Chondrocyte (in vitro differentiated cells): ENCODE results near the gene TMBIM6. TPM values are rescaled to one million over a fixed set of nuclear protein-coding genes. Genes with fewer than 3 reads are reported as not detected.
"Not testable (repeated sequence)": the region's sequence is repeated elsewhere in the genome, so short reads cannot be mapped to it uniquely, and the experiment has no call there.

ENCODE experiments used
- DNase-seq: peaks from one replicate; pipeline ENCODE4 v3.0.0; 2021; ENCODE audit warnings: mixed read lengths, low spot score
- H3K27ac Mint-ChIP-seq: one replicate; pipeline ENCODE4 v1.8.0; 2021; ENCODE audit warnings: mild to moderate bottlenecking, moderate library complexity, mixed read lengths; ENCODE audit not compliant: unreplicated experiment
- H3K27me3 Mint-ChIP-seq: 2 replicates; pipeline ENCODE4 v1.8.0; 2021; ENCODE audit warnings: low read depth, mixed read lengths
- H3K36me3 Mint-ChIP-seq: 2 replicates; pipeline ENCODE4 v1.8.0; 2021; ENCODE audit warnings: low read depth, mixed read lengths
- H3K4me1 Mint-ChIP-seq: 2 replicates; pipeline ENCODE4 v1.8.0; 2021; ENCODE audit warnings: low read depth, mild to moderate bottlenecking, mixed read lengths
- H3K4me3 Mint-ChIP-seq: one replicate; pipeline ENCODE4 v1.8.0; 2021; ENCODE audit warnings: mild to moderate bottlenecking, moderate library complexity, mixed read lengths; ENCODE audit not compliant: unreplicated experiment
- H3K9me3 Mint-ChIP-seq: 2 replicates; pipeline ENCODE4 v1.8.0; 2021; ENCODE audit warnings: low read depth, mixed read lengths
- total RNA-seq: library from RNA; stranded (reverse); gene quantifications from 3 replicates; pipeline ENCODE4 v1.2.1, GENCODE V29; 2021
- TF ChIP-seq, protein P1 (sequence below): fragments of 200-600 bp; sonication (generic); IDR thresholded peaks from 2 replicates; pipeline ENCODE4 v1.5.0; 2021; ENCODE audit warnings: antibody characterized with exemption, mild to moderate bottlenecking, moderate library complexity

TMBIM6 gene
- total RNA-seq, 1 donor from 2014 or later: 344 TPM

DNA sequence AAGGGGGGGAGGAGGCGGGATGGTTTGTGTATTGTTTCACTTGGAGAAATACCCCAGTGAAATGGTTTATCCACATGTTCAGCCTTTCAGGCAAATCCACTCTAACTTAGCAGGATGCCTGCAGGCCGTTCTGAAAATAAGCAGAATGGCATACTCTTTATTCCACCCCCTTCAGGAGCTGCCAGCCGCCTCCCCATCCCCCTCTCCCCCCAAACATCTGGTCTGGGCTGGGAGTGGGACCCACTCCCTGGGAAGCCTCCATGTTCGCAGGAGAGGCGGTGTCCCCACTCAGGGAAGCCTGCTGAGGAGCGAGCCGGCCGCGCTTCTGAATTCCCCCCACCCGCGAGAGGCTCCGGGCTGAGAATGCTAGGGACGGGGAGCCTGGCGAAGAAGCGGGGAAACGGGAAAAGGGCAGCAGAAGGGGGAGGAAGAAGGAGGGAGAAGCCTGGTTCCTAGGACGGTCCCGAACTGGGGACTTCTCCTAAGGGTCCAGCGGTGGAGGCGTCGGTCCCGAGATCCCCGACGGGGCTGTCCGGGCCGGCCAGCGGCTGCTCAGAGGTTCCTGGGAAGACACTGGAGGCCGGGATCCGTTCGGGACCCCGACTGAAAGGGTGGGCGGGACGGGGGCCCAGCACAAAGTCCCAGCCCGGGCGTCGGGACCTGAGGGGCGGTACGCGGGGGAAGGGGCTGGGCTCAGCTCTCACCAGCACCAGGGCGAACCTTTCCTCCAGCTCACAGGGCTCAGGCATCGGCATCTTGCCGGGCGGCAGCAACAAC, 34.8 kb upstream of the TMBIM6 start:
- TF ChIP-seq, protein P1, sequence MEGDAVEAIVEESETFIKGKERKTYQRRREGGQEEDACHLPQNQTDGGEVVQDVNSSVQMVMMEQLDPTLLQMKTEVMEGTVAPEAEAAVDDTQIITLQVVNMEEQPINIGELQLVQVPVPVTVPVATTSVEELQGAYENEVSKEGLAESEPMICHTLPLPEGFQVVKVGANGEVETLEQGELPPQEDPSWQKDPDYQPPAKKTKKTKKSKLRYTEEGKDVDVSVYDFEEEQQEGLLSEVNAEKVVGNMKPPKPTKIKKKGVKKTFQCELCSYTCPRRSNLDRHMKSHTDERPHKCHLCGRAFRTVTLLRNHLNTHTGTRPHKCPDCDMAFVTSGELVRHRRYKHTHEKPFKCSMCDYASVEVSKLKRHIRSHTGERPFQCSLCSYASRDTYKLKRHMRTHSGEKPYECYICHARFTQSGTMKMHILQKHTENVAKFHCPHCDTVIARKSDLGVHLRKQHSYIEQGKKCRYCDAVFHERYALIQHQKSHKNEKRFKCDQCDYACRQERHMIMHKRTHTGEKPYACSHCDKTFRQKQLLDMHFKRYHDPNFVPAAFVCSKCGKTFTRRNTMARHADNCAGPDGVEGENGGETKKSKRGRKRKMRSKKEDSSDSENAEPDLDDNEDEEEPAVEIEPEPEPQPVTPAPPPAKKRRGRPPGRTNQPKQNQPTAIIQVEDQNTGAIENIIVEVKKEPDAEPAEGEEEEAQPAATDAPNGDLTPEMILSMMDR: no peak
- DNase-seq: no peak
- H3K27me3 Mint-ChIP-seq: peaks cover 2% of the 10 kb centered on the region

DNA sequence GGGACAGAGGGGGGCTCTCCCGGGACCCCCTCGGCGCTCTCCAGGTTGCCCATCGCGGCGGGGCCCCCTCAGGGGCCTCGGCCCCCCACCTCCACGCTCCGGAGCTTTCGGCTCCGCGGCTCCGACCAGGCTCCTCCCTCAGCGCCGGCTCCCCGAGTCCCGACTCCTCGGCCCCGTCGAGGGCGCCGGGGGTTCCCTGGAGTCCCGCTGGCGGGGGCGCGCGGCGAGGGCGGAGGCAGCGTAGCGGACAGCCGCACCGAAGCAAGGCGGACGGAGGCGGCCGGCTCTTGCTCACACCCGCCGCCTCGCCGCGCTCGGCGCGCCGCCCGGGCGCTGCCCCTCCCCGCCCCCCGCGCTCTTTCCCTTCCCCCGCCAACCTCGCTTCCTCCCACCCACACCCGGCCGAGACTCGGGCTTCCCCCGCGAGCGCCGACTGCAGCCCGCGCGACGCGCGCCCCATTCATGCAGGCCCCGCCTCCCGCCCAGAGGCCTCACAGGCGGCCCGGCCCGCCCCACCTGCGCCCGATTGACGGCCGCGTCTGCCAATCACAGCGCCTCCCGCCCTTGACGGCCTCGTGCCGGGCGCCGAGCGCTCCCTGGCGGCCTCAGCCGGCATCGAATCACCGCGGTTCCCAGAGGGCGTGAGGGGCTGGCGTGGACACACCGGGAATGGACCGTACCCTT, 34.1 kb upstream of the TMBIM6 start, which contains the start of gene FMNL3:
Gene FMNL3, minus strand, starts transcription at position 278 of the 684 bp plus-strand sequence. Its CDS starts 225 bp downstream, at position 53.
- Mint-ChIP-seq H3K27ac (peak within 1 kb of the TSS; percentile 96), H3K27me3 (peaks cover 6% of the 10 kb centered on the region), H3K9me3 (no peaks in the 10 kb centered on the region), H3K4me3 (peak within 1 kb of the TSS; percentile 94), H3K36me3 (no peaks in the 10 kb centered on the region), H3K4me1 (peaks cover 44% of the 10 kb centered on the region)
- TF ChIP-seq, protein P1: peak; percentile 95
- peak; percentile 100 for DNase-seq

More for the DNA sequence above, 34.8 kb upstream of the TMBIM6 start:
- H3K4me3 Mint-ChIP-seq: peak overlapping the region; percentile 94
- H3K36me3 Mint-ChIP-seq: no peaks in the 10 kb centered on the region
- no peaks in the 10 kb centered on the region for H3K9me3 Mint-ChIP-seq
- peaks cover 51% of the 10 kb centered on the region for H3K4me1 Mint-ChIP-seq
- H3K27ac Mint-ChIP-seq: peak overlapping the region; percentile 96

DNA sequence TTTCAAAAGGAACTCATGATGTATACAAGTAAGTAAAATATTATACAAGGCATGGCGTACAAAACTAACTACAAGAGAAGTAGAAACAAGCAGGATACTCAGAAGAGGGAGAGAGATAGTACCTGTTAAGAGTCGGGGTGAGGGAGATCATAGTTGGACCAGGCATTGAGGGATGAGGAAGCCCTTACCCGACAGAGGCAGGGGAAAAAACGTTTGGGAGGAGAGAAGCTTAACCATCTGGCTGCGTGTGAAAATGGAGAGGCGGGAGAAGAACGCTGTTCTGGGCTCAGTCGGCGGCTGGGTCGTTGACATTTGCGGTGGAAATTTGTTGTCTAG, 33.6 kb upstream of the TMBIM6 start:
- no peak for DNase-seq
- H3K27me3 Mint-ChIP-seq: peaks cover 8% of the 10 kb centered on the region
- TF ChIP-seq, protein P1: peak; percentile 55
- H3K9me3 Mint-ChIP-seq: no peaks in the 10 kb centered on the region
- peaks cover 39% of the 10 kb centered on the region for H3K4me1 Mint-ChIP-seq
- H3K4me3 Mint-ChIP-seq: peak overlapping the region; percentile 62
- no peaks in the 10 kb centered on the region for H3K36me3 Mint-ChIP-seq
- H3K27ac Mint-ChIP-seq: no peak overlapping the region

DNA sequence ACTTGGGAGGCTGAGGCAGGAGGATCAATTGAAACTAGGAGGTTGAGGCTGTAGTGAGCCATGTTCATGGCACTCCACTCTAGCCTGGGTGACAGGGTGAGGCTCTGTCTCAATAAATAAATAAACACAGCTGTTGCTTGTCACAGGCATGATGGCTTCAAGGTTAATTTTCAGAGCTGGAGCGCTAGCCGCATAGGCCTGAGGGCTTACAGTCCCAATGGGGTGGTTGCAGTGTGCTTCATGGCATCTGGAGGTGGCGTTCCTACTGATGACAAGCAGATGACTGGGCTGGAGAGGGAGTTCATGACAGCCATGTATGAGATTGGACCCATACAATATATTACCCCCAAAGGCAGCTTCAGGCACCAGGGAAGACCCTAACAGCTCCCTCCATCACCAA, 32.5 kb upstream of the TMBIM6 start:
- Mint-ChIP-seq H3K9me3 (no peaks in the 10 kb centered on the region), H3K4me3 (no peak overlapping the region), H3K27ac (no peak overlapping the region), H3K27me3 (peaks cover 10% of the 10 kb centered on the region), H3K36me3 (no peaks in the 10 kb centered on the region), H3K4me1 (peaks cover 28% of the 10 kb centered on the region)
- TF ChIP-seq, protein P1: no peak
- DNase-seq: no peak

DNA sequence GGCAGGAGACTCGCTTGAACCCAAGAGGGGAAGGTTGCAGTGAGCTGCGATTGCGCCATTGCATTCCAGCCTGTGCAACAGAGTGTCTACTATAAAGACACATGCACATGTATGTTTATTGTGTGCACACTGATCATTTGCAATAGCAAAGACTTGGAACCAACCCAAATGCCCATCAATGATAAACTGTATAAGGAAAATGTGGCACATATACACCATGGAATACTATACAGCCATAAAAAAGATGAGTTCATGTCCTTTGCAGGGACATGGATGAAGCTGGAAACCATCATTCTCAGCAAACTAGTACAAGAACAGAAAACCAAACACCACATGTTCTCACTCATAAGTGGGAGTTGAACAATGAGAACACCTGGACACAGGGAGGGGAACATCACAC, 27.4 kb upstream of the TMBIM6 start:
- H3K9me3 Mint-ChIP-seq, H3K4me3 Mint-ChIP-seq, DNase-seq, H3K36me3 Mint-ChIP-seq, H3K27ac Mint-ChIP-seq, H3K4me1 Mint-ChIP-seq: not testable (repeated sequence)
- H3K27me3 Mint-ChIP-seq: peaks cover 14% of the 10 kb centered on the region
